Head of caudate nucleus (tissue), 42 donors: Measurements from ENCODE around the gene BANP.
A peak's percentile ranks its signal among the peaks of the same experiment; 100 is the strongest.
"Not testable (repeated sequence)": the region's sequence is repeated elsewhere in the genome, so short reads cannot be mapped to it uniquely, and the experiment has no call there.

Experiments used
- DNase-seq, 42 donors: peaks; one replicate each; pipeline versions ENCODE4 v3.0.0 to v3.0.0-alpha.2; 2020 to 2021; ENCODE audit warnings: mixed read lengths in 7 of 42
- intact Hi-C: fragments of 100-400 bp; cut with DNase I; formaldehyde crosslinking; loops from one replicate; pipeline ENCODE4 v1.15.0; 2022

The BANP gene

GRCh38 chr16:87959391-87959990 is 8.3 kb downstream of the BANP start:
- no peak for DNase-seq
- intact Hi-C loops: no loop called here

- no peak for DNase-seq
- intact Hi-C loops: no loop called here
Measured at GRCh38 chr16:87960296-87960695, 9.1 kb downstream of the BANP start.

GRCh38 chr16:87960852-87961251 is 9.6 kb downstream of the BANP start:
- intact Hi-C loops: no loop called here
- no peak for DNase-seq

GRCh38 chr16:87961623-87962022 is 10.4 kb downstream of the BANP start:
- no peak for DNase-seq
- intact Hi-C loops: no loop called here

GRCh38 chr16:87963400-87963799 is 12.2 kb downstream of the BANP start:
- no peak for DNase-seq
- intact Hi-C loops: no loop called here

- DNase-seq: no peak
- intact Hi-C loops: no loop called here
Measured at GRCh38 chr16:87964049-87964659, 12.9 kb downstream of the BANP start.

GRCh38 chr16:87965417-87965816 is 14.2 kb downstream of the BANP start:
- intact Hi-C loops: no loop called here
- DNase-seq: no peak

GRCh38 chr16:87966064-87966645 is 14.9 kb downstream of the BANP start:
- intact Hi-C loops: no loop called here
- DNase-seq: no peak

GRCh38 chr16:87966685-87967185 is 15.5 kb downstream of the BANP start:
- intact Hi-C loops: no loop called here
- DNase-seq: peak in 10 of 42 donors; percentile 18 to 61 (median 32)

- intact Hi-C loops: no loop called here
- no peak for DNase-seq
Measured at GRCh38 chr16:87968541-87968940, 17.3 kb downstream of the BANP start.

GRCh38 chr16:87970186-87970585 is 19.0 kb downstream of the BANP start:
- intact Hi-C loops: no loop called here
- no peak for DNase-seq

GRCh38 chr16:87971933-87972332 is 20.7 kb downstream of the BANP start:
- intact Hi-C loops: no loop called here
- DNase-seq: no peak

GRCh38 chr16:87973717-87974116 is 22.5 kb downstream of the BANP start:
- no peak for DNase-seq
- intact Hi-C loops: no loop called here

GRCh38 chr16:87974178-87974577 is 22.9 kb downstream of the BANP start:
- intact Hi-C loops: no loop called here
- DNase-seq: no peak

GRCh38 chr16:87976665-87977064 is 25.4 kb downstream of the BANP start:
- no peak for DNase-seq
- intact Hi-C loops: no loop called here

GRCh38 chr16:87978127-87978526 is 26.9 kb downstream of the BANP start:
- intact Hi-C loops: no loop called here

GRCh38 chr16:87979352-87979751 is 28.1 kb downstream of the BANP start:
- no peak for DNase-seq
- intact Hi-C loops: no loop called here

More at GRCh38 chr16:87978127-87978526, 26.9 kb downstream of the BANP start:
- DNase-seq: no peak

GRCh38 chr16:87979911-87980630 is 28.8 kb downstream of the BANP start:
- DNase-seq, intact Hi-C loops: not testable (repeated sequence)

GRCh38 chr16:87981376-87981775 is 30.1 kb downstream of the BANP start:
- intact Hi-C loops, DNase-seq: not testable (repeated sequence)

- intact Hi-C loops: no loop called here
- no peak for DNase-seq
Measured at GRCh38 chr16:87982581-87983041, 31.4 kb downstream of the BANP start.
